ENCODE measurements around the gene SPATA13. TPM values are rescaled to one million over a fixed set of nuclear protein-coding genes. Genes with fewer than 3 reads are reported as not detected.

Gene SPATA13
- total and polyA plus RNA-seq, 12 donors = 3.3 to 21.4 (median 10.2) TPM

GRCh38 chr13:24134757-24135156 is 25.8 kb upstream of the SPATA13 start:
- 76 to 78% methylated on average over 6 of the region's 6 CpGs for WGBS, 2 donors
- no peak for TF ChIP-seq CTCF (IDR thresholded peaks at IDR 0.05)
- peaks cover 0 to 5% (median 0%) of the 10 kb centered on the region in 7 donors for H3K27me3 ChIP-seq
- DNase-seq (no peak), ATAC-seq (no peak)
- no peak overlapping the region for H3K27ac ChIP-seq
- H3K36me3 ChIP-seq = no peaks in the 10 kb centered on the region
- no peaks in the 10 kb centered on the region for H3K4me1 ChIP-seq
- intact Hi-C loops (cut with DNase I) = no loop called here
- H3K4me3 ChIP-seq = no peak overlapping the region
- peaks cover 0 to 15% (median 5%) of the 10 kb centered on the region in 11 donors for H3K9me3 ChIP-seq

- Histone ChIP-seq H3K36me3 (no peaks in the 10 kb centered on the region), H3K27me3 (no peaks in the 10 kb centered on the region), H3K27ac (no peak overlapping the region), H3K4me1 (no peaks in the 10 kb centered on the region), H3K4me3 (no peak overlapping the region), H3K9me3 (peaks cover 0 to 15% (median 5%) of the 10 kb centered on the region in 11 donors)
- no peak for TF ChIP-seq CTCF (IDR thresholded peaks at IDR 0.05)
- no peak for DNase-seq
- no peak for ATAC-seq
- 86 to 94% methylated on average over 4 to 5 of the region's 5 CpGs for WGBS, 2 donors
- intact Hi-C loops (cut with DNase I) = no loop called here
Observed at GRCh38 chr13:24135674-24136300, 24.7 kb upstream of the SPATA13 start.

GRCh38 chr13:24138911-24139310 is 21.6 kb upstream of the SPATA13 start:
- WGBS, 2 donors = 86 to 90% methylated on average over 5 of the region's 5 CpGs
- intact Hi-C loops (cut with DNase I) = no loop called here
- Histone ChIP-seq H3K4me1 (peaks cover 0 to 10% (median 0%) of the 10 kb centered on the region in 9 donors), H3K36me3 (no peaks in the 10 kb centered on the region), H3K9me3 (no peaks in the 10 kb centered on the region), H3K4me3 (no peak overlapping the region), H3K27ac (no peak overlapping the region), H3K27me3 (no peaks in the 10 kb centered on the region)
- no peak for ATAC-seq
- DNase-seq = no peak
- TF ChIP-seq CTCF (IDR thresholded peaks at IDR 0.05) = no peak

- no peak for ATAC-seq
- Histone ChIP-seq H3K27ac (no peak overlapping the region), H3K36me3 (no peaks in the 10 kb centered on the region), H3K4me3 (no peak overlapping the region), H3K4me1 (peaks cover 0 to 10% (median 0%) of the 10 kb centered on the region in 9 donors), H3K27me3 (peaks cover 0 to 5% (median 0%) of the 10 kb centered on the region in 7 donors), H3K9me3 (no peaks in the 10 kb centered on the region)
- 82 to 83% methylated on average over 7 of the region's 7 CpGs for WGBS, 2 donors
- intact Hi-C loops (cut with DNase I) = no loop called here
- DNase-seq = no peak
- no peak for TF ChIP-seq CTCF (IDR thresholded peaks at IDR 0.05)
Observed at GRCh38 chr13:24141333-24141910, 19.1 kb upstream of the SPATA13 start.
